Memory B cell (primary cell): Measurements from ENCODE around the gene PAM.
A peak's percentile ranks its signal among the peaks of the same experiment; 100 is the strongest.
"Not testable (repeated sequence)": the region's sequence is repeated elsewhere in the genome, so short reads cannot be mapped to it uniquely, and the experiment has no call there.

Experiments
- ATAC-seq: fragments of 150-1000 bp; cut with Tn5 transposase; 2 replicates; pipeline ENCODE4 v1.10.0; 2021; ENCODE audit warnings: low read depth, mild to moderate bottlenecking, moderate library complexity
- DNase-seq, 2 donors: peaks; one replicate each; pipeline ENCODE4 v3.0.0; 2022; ENCODE audit warnings: low spot score in 2 of 2
- H3K27ac Mint-ChIP-seq: one replicate; pipeline ENCODE4 v1.8.0; 2022; ENCODE audit warnings: mild to moderate bottlenecking, moderate library complexity, mixed read lengths
- H3K27me3 Mint-ChIP-seq: one replicate; pipeline ENCODE4 v1.8.0; 2022; ENCODE audit warnings: mixed read lengths
- H3K36me3 Mint-ChIP-seq: one replicate; pipeline ENCODE4 v1.8.0; 2022; ENCODE audit warnings: mild to moderate bottlenecking, mixed read lengths
- H3K4me1 Mint-ChIP-seq: one replicate; pipeline ENCODE4 v1.8.0; 2022; ENCODE audit warnings: mixed read lengths
- H3K4me3 Mint-ChIP-seq: one replicate; pipeline ENCODE4 v1.8.0; 2022; ENCODE audit warnings: mild to moderate bottlenecking, moderate library complexity, mixed read lengths
- H3K9me3 Mint-ChIP-seq: one replicate; pipeline ENCODE4 v1.8.0; 2022; ENCODE audit warnings: mixed read lengths

The PAM gene

GRCh38 chr5:102737805-102738469 lies 17.2 kb upstream of the PAM start:
- H3K27me3 Mint-ChIP-seq, result peaks cover 3% of the 10 kb centered on the region
- no peak for ATAC-seq
- H3K9me3 Mint-ChIP-seq, result no peaks in the 10 kb centered on the region
- no peak overlapping the region for H3K27ac Mint-ChIP-seq
- H3K36me3 Mint-ChIP-seq, result no peaks in the 10 kb centered on the region
- H3K4me3 Mint-ChIP-seq, result no peak overlapping the region
- no peaks in the 10 kb centered on the region for H3K4me1 Mint-ChIP-seq
- no peak for DNase-seq

DNA sequence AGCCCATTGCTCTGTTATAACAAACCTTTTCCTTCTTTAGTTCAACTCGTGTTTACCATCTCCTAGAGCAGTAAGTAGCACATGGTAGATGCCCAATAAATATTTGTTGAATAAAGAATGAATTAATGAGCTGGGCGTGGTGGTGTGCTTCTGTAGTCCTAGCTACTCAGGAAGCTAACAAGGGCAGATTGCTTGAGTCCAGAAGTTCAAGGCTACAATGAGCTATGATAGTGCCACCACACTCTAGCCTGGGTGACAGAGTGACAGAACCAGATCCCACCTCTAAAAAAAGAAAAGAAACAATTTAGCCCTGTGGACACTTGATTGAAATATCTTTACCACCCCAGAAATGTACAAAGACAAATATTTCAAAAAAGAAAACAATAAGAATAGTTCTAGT lies 14.6 kb upstream of the PAM start:
- Mint-ChIP-seq H3K4me3 (no peak overlapping the region), H3K27me3 (peaks cover 6% of the 10 kb centered on the region), H3K4me1 (no peaks in the 10 kb centered on the region), H3K36me3 (no peaks in the 10 kb centered on the region), H3K9me3 (no peaks in the 10 kb centered on the region), H3K27ac (no peak overlapping the region)
- ATAC-seq, result no peak
- no peak for DNase-seq

DNA sequence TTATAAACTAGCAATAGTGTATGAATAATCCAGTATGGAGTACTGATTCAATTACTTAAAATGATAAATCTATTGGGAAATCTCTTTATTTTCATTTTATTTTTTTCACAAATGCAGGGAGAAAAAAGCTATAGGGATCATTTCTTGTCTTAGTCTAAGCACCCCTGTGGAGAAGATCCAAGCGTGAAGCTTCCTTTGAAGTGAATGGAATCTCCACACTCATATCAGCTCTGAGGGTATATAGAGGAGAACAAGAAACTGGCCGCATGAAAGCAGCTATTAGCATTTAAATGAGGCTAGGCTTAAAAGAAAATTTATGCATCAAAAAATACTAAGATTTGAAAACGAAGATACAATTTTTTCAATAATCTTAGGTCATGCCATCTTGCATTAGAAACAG lies 12.9 kb upstream of the PAM start:
- ATAC-seq (no peak), DNase-seq (no peak)
- H3K27me3 Mint-ChIP-seq, result peaks cover 7% of the 10 kb centered on the region
- H3K4me3 Mint-ChIP-seq, result no peak overlapping the region
- H3K27ac Mint-ChIP-seq, result no peak overlapping the region
- no peaks in the 10 kb centered on the region for H3K4me1 Mint-ChIP-seq
- H3K9me3 Mint-ChIP-seq, result no peaks in the 10 kb centered on the region
- no peaks in the 10 kb centered on the region for H3K36me3 Mint-ChIP-seq

DNA sequence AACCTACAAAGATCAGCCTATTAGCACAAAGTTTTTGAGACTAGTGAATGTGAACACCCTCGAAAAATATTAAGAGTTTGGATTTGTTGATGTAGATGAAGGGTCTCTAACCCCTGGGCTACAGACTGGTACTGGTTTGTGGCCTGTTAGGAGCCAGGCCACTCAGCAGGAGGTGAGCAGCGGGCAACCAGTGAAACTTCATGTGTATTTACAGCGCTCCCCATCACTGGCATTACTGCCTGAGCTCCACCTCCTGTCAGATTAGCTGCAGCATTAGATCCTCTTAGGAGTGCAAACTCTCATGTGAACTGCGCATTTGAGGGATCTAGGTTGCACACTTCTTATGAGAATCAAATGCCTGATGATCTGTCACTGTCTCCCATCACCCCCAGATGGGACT lies 11.2 kb upstream of the PAM start:
- Mint-ChIP-seq H3K27ac (no peak overlapping the region), H3K4me3 (no peak overlapping the region), H3K4me1 (no peaks in the 10 kb centered on the region), H3K9me3 (no peaks in the 10 kb centered on the region), H3K27me3 (peaks cover 8% of the 10 kb centered on the region), H3K36me3 (no peaks in the 10 kb centered on the region)
- DNase-seq (no peak), ATAC-seq (no peak)

- Mint-ChIP-seq H3K27me3 (peaks cover 14% of the 10 kb centered on the region), H3K36me3 (no peaks in the 10 kb centered on the region), H3K4me3 (no peak overlapping the region), H3K4me1 (no peaks in the 10 kb centered on the region), H3K27ac (no peak overlapping the region), H3K9me3 (no peaks in the 10 kb centered on the region)
- DNase-seq, result no peak
- ATAC-seq, result no peak
Observed at GRCh38 chr5:102747386-102748166, 7.5 kb upstream of the PAM start.

- Mint-ChIP-seq H3K4me3 (no peak overlapping the region), H3K9me3 (no peaks in the 10 kb centered on the region), H3K27ac (no peak overlapping the region), H3K36me3 (no peaks in the 10 kb centered on the region), H3K27me3 (peaks cover 21% of the 10 kb centered on the region), H3K4me1 (peaks cover 7% of the 10 kb centered on the region)
- DNase-seq (no peak), ATAC-seq (no peak)
Observed at GRCh38 chr5:102749416-102750030, 5.6 kb upstream of the PAM start.

GRCh38 chr5:102750151-102750834 lies 4.8 kb upstream of the PAM start:
- no peak for ATAC-seq
- Mint-ChIP-seq H3K9me3 (no peaks in the 10 kb centered on the region), H3K4me3 (no peak overlapping the region), H3K27ac (no peak overlapping the region), H3K27me3 (peaks cover 21% of the 10 kb centered on the region), H3K36me3 (no peaks in the 10 kb centered on the region), H3K4me1 (peaks cover 9% of the 10 kb centered on the region)
- no peak for DNase-seq

DNA sequence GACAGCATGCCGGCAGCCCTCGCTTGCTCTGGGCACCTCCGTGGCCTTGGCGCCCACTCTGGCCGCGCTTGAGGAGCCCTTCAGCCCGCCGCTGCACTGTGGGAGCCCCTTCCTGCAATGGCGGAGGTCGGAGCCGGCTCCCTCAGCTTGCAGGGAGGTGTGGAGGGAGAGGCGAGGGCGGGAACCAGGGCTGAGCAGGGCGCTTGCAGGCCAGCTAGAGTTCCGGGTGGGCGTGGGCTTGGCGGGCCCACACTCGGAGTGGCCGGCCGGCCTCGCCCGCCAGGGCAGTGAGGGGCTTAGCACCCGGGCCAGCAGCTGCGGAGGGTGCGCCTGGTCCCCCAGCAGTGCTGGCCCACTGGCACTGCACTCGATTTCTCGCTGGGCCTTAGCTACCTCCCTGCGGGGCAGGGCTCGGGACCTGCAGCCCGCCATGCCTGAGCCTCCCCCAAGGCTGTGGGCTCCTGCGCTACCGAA lies 3.2 kb upstream of the PAM start:
- H3K27ac Mint-ChIP-seq, H3K9me3 Mint-ChIP-seq, H3K36me3 Mint-ChIP-seq, DNase-seq, ATAC-seq, H3K4me3 Mint-ChIP-seq: not testable (repeated sequence)
- H3K27me3 Mint-ChIP-seq, result peaks cover 20% of the 10 kb centered on the region
- peaks cover 17% of the 10 kb centered on the region for H3K4me1 Mint-ChIP-seq

GRCh38 chr5:102753889-102754766 lies 977 bp upstream of the PAM start:
- no peaks in the 10 kb centered on the region for H3K36me3 Mint-ChIP-seq
- peaks cover 17% of the 10 kb centered on the region for H3K27me3 Mint-ChIP-seq
- peaks cover 18% of the 10 kb centered on the region for H3K4me1 Mint-ChIP-seq
- H3K27ac Mint-ChIP-seq, result no peak overlapping the region
- H3K4me3 Mint-ChIP-seq, result peak overlapping the region; percentile 87
- peak in 1 of 2 donors; percentile 14 for DNase-seq
- no peaks in the 10 kb centered on the region for H3K9me3 Mint-ChIP-seq
- no peak for ATAC-seq

DNA sequence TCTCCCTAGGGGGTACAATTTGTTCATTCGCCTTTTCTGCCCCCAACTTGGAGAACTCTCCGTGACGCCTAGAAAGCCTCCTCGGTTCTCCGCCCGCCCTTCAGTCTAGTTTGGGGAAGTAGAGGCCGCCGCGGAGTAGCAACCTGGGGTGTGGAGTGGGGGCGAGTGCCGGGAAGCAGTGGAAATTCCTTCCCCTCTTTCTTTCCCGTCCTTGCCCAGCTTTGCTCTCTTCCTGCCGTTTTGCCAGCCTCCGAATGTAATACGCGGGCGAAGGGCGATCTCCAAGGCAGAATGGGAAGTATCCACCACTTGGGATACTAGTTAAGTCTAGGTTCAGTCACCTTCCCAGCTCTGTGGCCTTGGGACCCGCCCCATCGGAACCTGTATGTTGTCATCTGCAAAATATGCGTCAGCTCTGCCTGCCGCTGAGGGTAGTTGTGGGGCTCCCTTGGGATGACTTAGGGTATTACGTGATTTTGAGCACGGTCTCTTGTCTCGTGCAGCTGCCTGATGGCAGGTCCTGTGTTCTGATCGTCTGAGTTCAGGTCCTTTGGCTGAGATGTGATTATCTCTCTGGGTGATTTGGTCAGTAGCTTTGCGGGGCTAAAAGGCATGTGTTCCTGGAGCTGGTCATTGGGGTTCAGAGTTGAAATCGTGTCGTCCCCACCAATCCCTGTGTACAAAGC lies 724 bp downstream of the PAM start:
- H3K4me3 Mint-ChIP-seq, result peak overlapping the region; percentile 92
- H3K4me1 Mint-ChIP-seq, result peaks cover 21% of the 10 kb centered on the region

GRCh38 chr5:102758576-102758975 lies 3.5 kb downstream of the PAM start:
- ATAC-seq (no peak), DNase-seq (no peak)
- Mint-ChIP-seq H3K27me3 (peaks cover 7% of the 10 kb centered on the region), H3K4me1 (peaks cover 26% of the 10 kb centered on the region), H3K4me3 (no peak overlapping the region), H3K36me3 (no peaks in the 10 kb centered on the region), H3K9me3 (no peaks in the 10 kb centered on the region), H3K27ac (no peak overlapping the region)

More for the DNA sequence above, 724 bp downstream of the PAM start:
- no peaks in the 10 kb centered on the region for H3K36me3 Mint-ChIP-seq
- H3K27ac Mint-ChIP-seq, result peak overlapping the region; percentile 92
- ATAC-seq (peak; percentile 87), DNase-seq (peak; percentile 63 to 65)
- no peaks in the 10 kb centered on the region for H3K9me3 Mint-ChIP-seq
- peaks cover 17% of the 10 kb centered on the region for H3K27me3 Mint-ChIP-seq

GRCh38 chr5:102759289-102759688 lies 4.2 kb downstream of the PAM start:
- DNase-seq, result no peak
- no peak for ATAC-seq
- no peaks in the 10 kb centered on the region for H3K36me3 Mint-ChIP-seq
- peaks cover 19% of the 10 kb centered on the region for H3K4me1 Mint-ChIP-seq
- H3K4me3 Mint-ChIP-seq, result no peak overlapping the region
- no peaks in the 10 kb centered on the region for H3K9me3 Mint-ChIP-seq
- no peak overlapping the region for H3K27ac Mint-ChIP-seq
- peaks cover 3% of the 10 kb centered on the region for H3K27me3 Mint-ChIP-seq

GRCh38 chr5:102759700-102760099 lies 4.6 kb downstream of the PAM start:
- Mint-ChIP-seq H3K27ac (no peak overlapping the region), H3K4me3 (no peak overlapping the region), H3K4me1 (peaks cover 17% of the 10 kb centered on the region), H3K27me3 (peaks cover 3% of the 10 kb centered on the region), H3K36me3 (no peaks in the 10 kb centered on the region), H3K9me3 (no peaks in the 10 kb centered on the region)
- DNase-seq (no peak), ATAC-seq (no peak)
